NCI-H2196 treated with DMSO at 0.1 percent for 48 hours (cell line): ENCODE results near the gene GMIP.
A peak's percentile ranks its signal among the peaks of the same experiment; 100 is the strongest.
"Not testable (repeated sequence)": the region's sequence is repeated elsewhere in the genome, so short reads cannot be mapped to it uniquely, and the experiment has no call there.

Source experiments
- DNase-seq: peaks from one replicate; lab custom pipeline; 2025; ENCODE audit not compliant: unreplicated experiment; lab: John Stamatoyannopoulos, UW

GMIP gene

GRCh38 chr19:19643158-19644053 is at the start of gene GMIP:
Gene GMIP (minus strand): TSS chr19:19643657. CDS start chr19:19643529, 128 bp downstream.
- peak; percentile 24 for DNase-seq

GRCh38 chr19:19691683-19692082 is 48.2 kb upstream of the GMIP start:
- DNase-seq, result no peak

- not testable (repeated sequence) for DNase-seq
These were observed 45.6 kb upstream of the GMIP start for GRCh38 chr19:19689023-19689422.

- DNase-seq, result no peak
These were observed 43.6 kb upstream of the GMIP start for GRCh38 chr19:19687090-19687489.

- no peak for DNase-seq
These were observed 43.1 kb upstream of the GMIP start for GRCh38 chr19:19686580-19686979.

GRCh38 chr19:19686119-19686518 is 42.7 kb upstream of the GMIP start:
- DNase-seq, result not testable (repeated sequence)

GRCh38 chr19:19679176-19680073 is 36.0 kb upstream of the GMIP start:
- DNase-seq, result no peak

- no peak for DNase-seq
These were observed 34.1 kb upstream of the GMIP start for GRCh38 chr19:19677579-19677978.

GRCh38 chr19:19674315-19674714 is 30.9 kb upstream of the GMIP start:
- DNase-seq, result no peak

GRCh38 chr19:19672816-19673215 is 29.4 kb upstream of the GMIP start:
- DNase-seq, result no peak

GRCh38 chr19:19670070-19670551 is 26.7 kb upstream of the GMIP start:
- DNase-seq, result no peak

GRCh38 chr19:19668230-19669012 is 25.0 kb upstream of the GMIP start, which contains the start of gene ZNF101:
Gene ZNF101 (plus strand): TSS chr19:19668839. CDS start chr19:19668964, 125 bp downstream.
- peak; percentile 67 for DNase-seq

- not testable (repeated sequence) for DNase-seq
These were observed 22.0 kb upstream of the GMIP start for GRCh38 chr19:19665420-19665948.

GRCh38 chr19:19663256-19664120 is 20.0 kb upstream of the GMIP start, which contains the start of gene ATP13A1:
Gene ATP13A1 (minus strand): TSS chr19:19663676. CDS start chr19:19663666, 10 bp downstream.
- peak; percentile 98 for DNase-seq

GRCh38 chr19:19662871-19663255 is 19.4 kb upstream of the GMIP start:
- no peak for DNase-seq

GRCh38 chr19:19662344-19662743 is 18.9 kb upstream of the GMIP start:
- DNase-seq, result no peak

- no peak for DNase-seq
These were observed 18.3 kb upstream of the GMIP start for GRCh38 chr19:19661675-19662251.

GRCh38 chr19:19661141-19661674 is 17.8 kb upstream of the GMIP start:
- DNase-seq, result no peak
